IPS-11a (cell line): ENCODE measurements around the gene TMEM187.

ENCODE experiments used
- H3K4me3 ChIP-seq: one replicate; pipeline ENCODE4 v1.5.1; 2013; ENCODE audit warnings: low read depth, low read length, control low read depth

The TMEM187 gene

DNA sequence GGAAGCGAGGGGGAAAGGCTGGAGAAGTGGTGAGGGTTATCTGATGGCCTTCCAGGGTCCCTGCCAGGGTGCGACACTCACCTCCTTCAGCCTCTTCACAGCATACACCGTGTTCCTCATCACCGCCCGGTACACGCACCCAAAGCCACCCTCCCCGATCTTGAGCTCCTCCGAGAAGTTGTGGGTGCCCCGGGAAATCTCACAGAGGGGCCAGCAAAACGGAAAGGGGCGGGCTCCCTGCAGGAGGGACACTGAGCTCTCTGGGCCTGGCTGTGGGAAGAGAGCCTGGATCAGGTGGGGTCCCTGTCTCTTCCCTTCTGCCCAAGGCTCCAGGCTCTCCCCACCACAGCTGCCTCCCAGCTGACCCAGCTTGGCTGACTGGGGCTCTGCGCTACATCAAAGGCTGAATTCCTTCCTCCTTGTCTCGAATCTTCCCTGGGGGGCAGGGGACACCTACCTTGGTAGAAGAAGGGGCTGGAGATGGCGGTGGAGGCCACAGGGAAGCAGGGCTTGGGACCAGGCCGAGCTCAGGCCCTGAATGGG, 46.0 kb downstream of the TMEM187 start:
- H3K4me3 ChIP-seq: no peak overlapping the region

DNA sequence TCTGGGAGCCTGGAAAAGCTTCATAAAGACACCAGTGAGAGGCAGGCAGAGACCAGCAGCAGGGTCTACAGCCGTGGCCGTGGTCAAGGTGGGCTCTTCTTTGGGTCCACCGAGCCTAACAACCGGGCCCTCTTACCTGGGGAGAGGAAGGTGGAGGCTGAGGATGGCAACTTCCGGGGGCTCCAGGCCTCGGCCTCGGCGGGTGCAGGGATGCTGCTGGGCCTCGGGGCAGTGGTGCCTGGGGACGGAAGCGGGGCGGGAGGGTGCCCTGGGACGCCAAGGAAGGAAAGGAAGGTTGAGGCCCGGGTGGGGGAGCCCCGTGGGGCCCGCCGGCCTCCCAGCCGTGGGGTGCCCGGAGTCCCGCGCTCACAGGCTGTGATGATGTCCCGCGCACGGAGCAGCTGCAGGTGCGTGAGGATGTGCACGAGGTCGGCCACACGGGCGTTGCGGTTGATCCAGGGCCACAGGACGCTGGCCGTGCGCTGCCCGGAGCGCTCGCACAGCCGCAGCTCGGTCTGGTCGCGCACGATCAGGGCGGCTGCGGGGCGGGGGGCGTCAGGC, 46.6 kb downstream of the TMEM187 start:
- H3K4me3 ChIP-seq: no peak overlapping the region

DNA sequence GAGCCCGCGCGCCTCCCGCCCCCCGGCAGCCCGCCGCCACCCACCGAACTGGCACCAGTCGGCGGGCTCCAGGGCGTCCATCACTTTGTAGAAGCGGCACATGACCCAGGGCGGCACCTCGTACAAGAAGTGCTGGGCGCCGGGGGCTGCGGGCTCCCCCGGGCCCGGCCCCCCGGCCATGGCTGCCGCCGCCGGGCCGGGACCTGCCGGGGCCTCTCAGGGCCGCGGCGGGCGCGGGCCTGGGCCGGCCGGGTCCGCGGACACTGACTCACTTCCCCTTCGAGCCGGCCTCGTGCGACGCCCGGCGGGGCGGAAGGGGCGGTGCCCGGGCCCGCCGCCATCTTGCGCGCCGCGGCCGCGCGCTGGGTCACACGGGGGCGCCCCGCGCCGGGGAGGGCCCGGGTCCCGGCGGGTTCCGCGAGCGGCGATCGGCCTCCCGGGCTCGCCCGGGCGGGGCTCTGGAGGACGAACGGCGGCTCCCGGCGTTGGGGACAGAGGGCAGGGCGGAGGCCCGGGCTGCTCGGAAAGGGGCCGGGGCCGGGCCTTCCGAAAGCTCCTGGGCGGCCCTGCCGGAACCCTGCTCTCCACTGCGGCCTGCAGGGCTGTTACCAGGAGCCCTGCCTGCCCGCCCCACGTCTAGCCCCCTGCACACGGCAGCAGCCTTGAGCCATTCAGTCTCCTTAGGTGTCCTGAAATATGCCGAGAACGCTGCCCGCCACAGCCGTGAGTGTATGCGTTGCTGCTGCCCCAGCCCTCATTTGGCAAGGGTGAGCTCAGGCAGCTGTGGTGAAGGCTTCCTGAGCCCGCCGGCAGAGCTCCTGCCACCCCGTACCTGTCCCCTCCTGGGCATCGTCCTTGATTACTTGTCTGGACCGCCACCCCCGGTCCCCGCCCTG, 47.3 kb downstream of the TMEM187 start, which contains the start of gene IRAK1:
TSS of gene IRAK1 (minus strand) at position 270 of the 896 bp plus-strand sequence. CDS start at position 180, 90 bp downstream.
- peak within 1 kb of the TSS; percentile 13 for H3K4me3 ChIP-seq

DNA sequence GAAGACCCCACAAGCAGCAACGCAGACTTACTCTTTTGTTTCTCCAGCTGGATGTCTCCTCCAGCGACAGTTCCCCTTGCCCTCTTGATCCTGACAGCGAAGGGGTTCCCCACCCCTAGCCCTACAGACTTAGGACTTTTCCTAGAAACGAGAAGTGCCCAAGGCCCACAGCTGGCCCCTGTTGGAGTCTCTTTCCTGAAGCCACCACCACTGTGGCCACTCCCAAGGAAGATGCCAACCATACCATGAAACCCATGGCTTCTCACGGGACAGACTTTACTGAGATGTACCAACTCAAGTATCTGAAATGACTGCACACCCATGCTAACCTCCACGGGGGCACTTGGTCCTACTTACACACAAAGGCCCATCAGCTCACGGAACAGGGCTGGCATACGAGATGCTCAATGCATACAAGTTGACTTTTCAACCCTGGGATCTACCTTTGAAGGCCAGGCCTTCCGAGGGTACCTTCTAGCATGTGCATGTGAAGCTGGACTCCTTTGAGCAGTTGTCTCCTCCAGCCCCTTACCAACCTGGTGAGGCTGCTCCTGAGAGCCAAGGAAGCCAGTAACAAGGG, 48.1 kb downstream of the TMEM187 start:
- no peak overlapping the region for H3K4me3 ChIP-seq

DNA sequence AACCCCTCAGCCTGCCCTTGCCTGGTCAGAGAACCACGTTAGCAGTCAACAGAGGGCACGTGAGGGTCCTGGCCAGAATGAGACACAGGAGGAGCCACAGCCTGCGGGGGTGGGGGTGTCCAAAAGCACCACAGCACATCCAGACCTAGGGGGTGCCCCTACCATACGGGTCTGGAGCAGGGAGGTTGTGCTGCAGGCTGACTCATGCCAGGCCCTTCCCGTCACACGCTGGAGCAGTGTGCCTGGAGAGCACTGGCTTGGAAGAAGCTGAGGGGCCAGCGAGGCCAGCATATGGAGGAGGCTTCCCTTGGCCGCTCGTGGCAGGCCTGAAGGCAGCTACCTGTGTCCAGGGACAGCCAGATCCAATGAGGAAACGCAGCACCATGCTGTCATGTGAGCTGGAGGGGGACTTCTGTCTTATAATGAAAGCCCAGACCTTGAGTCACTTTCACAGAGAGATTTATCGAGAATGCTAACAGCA, 48.6 kb downstream of the TMEM187 start:
- no peak overlapping the region for H3K4me3 ChIP-seq

DNA sequence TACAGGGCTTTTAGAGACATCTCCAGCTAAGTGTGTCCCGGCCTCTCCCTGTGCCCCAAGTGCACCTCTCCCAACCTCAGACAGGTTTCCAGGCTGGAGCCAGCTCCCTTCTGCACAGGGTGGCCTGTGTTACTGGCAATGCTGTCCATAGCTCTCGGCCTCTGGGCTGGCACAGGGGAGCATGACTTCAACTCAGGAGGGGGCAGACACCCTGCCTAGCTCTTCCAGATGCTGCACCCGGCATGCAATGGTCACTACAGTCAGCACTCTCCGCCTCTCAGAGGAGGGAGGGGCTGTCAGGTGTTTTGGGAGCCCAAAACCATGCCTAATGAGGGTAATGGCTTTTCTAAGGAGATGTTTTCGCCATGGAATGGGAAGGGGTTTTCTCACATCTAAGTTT, 49.6 kb downstream of the TMEM187 start:
- H3K4me3 ChIP-seq: no peak overlapping the region

DNA sequence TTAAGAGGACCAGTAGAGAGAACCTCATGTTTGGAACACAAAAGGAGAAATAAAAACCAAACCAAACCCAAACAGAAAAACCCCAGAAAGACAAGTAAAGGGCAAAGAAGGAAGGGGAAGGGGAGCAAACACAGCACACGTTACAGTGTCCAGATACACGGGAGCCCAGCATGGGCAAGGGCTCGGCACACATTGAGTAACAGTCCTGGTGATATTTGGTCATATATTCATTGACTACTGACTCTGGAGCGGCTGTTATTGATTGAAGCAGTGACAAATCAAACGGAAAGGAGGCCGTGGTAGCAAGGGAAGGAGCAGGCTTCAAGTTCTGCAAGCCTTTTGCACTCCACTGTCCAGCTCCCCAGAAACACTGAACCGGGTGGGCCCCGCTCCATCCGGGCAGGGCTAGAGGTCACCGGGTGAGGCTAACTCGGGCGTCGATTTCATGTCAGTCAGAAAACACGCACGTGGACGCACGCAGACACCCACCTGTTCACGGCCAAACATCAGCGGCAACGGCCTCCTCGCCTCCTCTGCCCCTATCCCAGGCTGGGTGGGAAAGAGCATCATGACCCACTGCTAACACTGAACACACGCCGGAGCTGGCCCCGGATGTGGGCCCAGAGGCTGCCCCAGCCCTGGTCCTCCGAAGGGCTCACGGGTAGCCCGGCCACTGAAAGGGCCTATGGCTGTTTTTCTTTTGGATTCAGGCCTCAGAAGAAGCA, 50.9 kb downstream of the TMEM187 start:
- H3K4me3 ChIP-seq: no peak overlapping the region

DNA sequence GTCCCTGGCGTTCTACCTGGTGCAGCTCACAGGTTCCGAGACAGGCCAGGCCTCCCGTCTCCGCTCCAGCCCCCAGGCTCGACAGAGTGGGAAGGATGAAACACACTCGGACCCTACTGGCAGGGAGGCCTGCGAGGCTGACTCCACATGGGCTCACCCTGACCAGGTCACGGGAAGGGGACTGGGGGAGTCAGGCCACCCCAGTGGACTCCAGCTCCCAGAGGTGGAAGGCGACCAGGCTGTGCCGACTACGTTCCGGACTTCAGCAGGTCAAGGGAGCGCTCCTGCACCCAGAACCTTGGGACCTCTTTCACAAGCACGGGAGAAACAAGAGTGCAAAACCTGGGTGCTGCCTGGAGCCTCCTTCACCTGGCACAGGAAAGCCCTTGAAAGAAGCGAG, 51.7 kb downstream of the TMEM187 start:
- H3K4me3 ChIP-seq: no peak overlapping the region

DNA sequence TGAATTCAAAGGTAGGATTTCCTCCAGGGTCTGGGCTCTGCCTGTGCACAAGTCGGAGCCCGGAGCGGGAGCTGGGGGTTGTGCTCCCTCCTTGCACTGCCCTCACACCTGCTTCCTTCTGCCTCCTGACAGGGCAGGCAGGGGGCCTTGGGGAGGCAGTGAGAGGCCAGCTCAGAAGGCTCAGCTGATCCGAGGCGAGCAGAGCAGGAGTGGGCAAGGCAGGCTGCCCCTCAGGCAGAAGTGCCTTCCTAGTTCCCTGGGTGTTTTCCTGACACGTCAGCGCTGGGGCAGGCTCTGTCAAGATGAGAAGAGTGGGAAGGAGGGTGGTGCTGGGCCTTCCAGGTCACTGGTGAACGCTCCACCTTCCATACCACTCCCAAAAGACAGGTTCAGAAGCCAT, 52.7 kb downstream of the TMEM187 start:
- no peak overlapping the region for H3K4me3 ChIP-seq

DNA sequence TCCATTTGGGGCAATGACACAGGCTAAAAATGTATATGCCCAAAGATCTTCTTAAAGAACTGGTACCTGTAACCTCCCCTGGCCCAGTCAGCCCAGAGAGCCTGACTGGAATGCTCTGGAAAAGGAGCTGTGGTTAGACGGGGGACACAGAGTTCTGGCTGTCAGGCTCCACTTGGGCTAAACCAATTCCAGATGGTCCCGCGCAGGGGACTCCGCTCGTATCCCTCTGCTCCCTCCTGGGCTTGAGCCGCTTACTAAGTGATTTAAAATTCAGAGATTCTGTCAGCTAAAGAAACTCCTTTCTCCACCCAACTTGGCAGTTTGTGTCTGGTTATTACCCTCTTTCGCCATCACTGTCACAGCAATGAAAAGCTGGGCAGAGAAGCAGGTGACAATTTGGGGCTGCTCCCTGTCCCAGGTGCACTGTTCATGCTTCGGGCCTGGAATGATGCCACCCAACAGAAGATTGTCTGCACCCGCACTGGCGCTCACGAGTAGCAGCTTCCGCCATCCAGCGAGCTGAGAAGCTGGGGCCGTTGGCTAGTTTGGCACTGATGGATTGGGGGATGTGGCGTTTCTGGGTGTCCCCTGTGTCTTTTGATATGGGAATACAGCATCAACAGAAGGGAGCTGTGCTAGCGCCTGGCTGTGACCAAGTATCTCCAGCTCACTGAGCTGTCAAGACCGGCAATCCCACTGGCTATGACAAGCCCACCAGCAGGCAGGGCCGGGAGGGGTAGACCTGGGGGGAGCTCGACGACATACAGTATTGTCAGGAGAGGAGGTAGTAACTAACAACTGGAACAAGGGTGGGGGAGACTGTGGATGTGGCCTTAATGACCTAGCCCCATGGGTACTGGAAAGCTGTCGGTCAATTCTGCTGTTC, 53.8 kb downstream of the TMEM187 start:
- H3K4me3 ChIP-seq: no peak overlapping the region

DNA sequence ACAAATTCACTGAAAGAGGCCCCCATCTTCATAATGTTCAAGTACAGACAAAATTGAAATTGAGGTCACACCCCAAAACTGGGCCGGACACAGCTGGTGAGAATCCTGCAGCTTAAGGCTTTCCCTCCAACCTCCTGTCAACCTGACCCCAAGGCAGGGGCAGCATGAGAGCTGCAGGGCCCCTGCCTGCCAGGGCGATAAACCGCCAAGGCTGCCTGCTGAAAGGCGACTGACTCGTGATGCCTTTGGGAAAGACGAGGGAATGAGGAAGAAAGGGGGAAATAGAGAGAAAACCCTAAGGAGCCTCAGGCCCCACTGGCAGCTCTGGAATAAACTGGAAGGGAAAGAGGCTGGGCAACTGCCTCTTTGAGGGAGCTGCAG, 54.5 kb downstream of the TMEM187 start:
- no peak overlapping the region for H3K4me3 ChIP-seq

DNA sequence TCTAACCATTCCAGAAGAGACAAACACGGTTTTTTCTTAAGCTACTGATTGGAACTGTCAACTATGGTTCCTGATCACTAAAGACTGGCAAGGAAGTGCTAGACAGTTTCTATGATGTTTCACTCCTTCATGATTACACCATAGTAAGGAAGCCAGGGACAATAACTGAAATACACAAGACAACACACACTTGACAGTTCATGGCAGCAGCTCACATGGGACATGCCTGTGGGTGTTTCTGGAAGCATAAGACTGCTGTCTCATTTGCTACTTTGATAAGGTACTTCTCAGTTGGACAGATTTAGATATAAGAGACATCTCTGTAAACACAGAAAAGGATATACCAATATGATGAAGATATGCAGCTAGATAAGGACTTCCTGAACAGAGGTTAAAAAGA, 55.4 kb downstream of the TMEM187 start:
- H3K4me3 ChIP-seq: no peak overlapping the region

DNA sequence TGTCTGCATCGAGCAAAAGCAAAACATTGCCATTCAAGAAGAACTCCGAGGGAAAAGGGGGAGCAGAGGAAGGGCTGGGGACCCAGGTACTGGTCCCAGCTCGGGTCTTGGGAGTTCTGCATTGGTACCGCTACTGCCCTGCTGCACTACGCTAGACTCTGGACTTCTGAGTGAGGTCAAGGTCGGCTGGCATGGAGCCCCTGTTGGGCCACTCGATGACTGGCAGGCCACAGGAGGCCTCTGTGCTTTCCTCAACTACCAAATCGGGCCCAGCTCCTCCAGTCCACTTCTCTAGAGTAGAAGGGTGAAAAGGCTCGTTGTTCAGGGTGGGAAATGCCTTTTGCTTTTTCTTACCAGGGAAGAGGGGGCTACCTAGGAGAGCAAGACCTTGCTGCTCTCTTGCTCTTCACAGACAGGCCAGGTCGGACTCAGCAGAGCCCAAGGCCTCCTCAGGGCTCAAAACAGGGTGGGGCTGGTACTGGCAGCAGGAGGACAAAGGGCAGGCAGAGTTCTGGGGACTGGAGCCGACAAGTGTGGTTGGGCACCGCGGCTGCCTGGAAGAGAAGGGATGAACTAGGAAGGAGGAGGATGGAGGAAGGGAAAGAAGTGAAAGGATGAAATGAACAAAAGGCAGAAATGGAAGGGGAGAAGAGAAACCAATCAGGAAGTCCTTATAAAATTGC, 56.1 kb downstream of the TMEM187 start:
- no peak overlapping the region for H3K4me3 ChIP-seq

DNA sequence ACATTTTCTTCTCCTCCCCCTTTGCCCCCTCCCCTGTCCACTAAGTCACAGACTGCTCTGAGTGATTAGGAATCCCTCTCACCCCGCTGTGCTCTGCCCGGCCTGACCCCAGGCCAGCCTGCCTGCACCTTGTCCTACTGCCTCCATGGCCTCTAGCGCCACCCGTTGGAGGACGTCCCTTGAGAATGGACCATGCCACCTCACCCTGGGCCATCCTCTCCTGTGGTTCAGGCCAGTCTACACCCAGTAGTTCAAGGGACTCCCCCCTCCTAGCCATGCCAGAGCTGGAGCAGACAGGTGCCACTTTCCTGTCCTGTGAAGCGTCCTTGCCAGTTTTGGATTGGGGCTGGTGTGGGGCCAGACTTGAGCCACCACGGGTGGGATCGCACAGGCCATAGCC, 56.9 kb downstream of the TMEM187 start:
- no peak overlapping the region for H3K4me3 ChIP-seq

DNA sequence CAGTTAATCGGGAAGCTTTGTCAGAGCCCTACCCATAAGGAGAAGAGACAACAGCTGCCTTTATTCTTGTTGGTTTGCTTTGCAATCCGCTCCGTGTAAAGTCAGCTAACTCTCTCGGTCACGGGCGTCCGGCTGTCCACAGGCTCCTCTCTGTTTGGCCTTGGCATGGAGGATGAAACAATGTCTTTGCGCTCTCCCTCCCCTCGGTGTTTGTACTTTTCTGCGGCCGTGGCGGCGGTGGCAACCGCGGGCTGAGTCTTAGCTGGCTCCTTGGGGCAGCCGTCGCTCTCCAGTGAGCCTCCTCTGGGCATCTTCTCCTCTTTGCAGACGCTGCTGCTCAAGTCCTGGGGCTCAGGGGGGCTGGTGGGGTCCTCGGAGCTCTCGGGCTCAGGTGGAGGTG, 57.7 kb downstream of the TMEM187 start:
- no peak overlapping the region for H3K4me3 ChIP-seq

DNA sequence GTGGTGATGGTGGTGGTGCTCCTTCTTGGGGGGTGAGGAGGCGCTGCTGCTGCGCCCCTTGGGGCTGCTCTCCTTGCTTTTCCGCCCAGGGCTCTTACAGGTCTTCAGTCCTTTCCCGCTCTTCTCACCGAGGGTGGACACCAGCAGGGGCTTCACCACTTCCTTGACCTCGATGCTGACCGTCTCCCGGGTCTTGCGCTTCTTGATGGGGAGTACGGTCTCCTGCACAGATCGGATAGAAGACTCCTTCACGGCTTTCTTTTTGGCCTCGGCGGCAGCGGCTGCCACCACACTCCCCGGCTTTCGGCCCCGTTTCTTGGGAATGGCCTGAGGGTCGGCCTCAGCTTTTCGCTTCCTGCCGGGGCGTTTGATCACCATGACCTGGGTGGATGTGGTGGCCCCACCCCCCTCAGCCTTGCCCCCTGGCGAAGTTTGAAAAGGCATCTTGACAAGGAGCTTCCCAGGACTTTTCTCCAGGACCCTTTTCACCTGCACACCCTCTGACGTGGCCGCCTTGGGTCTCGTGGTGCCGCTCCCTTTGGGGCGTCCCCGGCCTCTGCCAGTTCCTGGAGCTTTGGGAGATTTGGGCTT, 58.3 kb downstream of the TMEM187 start:
- no peak overlapping the region for H3K4me3 ChIP-seq

DNA sequence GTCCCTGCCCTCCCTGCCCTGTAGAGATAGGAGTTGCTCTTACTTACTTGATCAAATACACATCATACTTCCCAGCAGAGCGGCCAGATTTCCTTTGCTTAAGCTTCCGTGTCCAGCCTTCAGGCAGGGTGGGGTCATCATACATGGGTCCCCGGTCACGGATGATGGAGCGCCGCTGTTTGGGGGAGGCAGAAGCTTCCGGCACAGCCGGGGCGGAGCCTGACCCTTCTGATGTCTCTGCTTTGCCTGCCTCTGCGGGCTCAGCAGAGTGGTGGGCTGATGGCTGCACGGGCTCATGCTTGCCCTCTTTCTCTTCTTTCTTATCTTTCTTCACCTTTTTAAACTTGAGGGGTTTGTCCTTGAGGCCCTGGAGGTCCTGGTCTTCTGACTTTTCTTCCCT, 59.6 kb downstream of the TMEM187 start:
- H3K4me3 ChIP-seq: no peak overlapping the region

DNA sequence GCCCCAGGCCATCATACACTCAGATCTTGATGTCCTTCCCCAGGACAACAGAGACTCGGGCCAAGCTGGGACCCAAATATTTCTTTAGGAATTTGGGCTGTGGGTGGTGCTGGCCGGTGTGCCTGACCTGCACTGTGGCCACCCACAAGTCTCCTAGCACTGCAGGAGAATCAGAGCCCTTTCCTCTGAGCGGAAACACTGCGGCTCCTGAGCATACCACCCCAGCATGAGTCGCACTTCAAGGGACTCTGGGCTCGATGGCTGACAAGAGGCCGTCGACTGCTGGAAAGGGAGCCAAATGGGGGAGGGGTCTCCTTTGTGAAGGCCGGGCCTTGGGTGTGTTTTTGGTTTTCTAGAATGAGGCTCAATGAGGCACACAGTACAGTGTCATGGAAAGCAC, 60.1 kb downstream of the TMEM187 start:
- H3K4me3 ChIP-seq: no peak overlapping the region
